ENCODE data around the gene SLC39A1.

The SLC39A1 gene

GRCh38 chr1:153953859-153954365 is 9.4 kb downstream of the SLC39A1 start:
- DNase-seq (ENCODE audit: low spot score) = no peak

GRCh38 chr1:153951801-153952200 is 11.5 kb downstream of the SLC39A1 start:
- DNase-seq (ENCODE audit: low spot score) = no peak

- no peak for DNase-seq (ENCODE audit: low spot score)
These were observed 12.2 kb downstream of the SLC39A1 start for GRCh38 chr1:153951183-153951582.

- peak; percentile 97 for DNase-seq (ENCODE audit: low spot score)
These were observed 16.6 kb downstream of the SLC39A1 start, which contains the start of gene DENND4B for GRCh38 chr1:153946622-153947241. DENND4B (minus strand) TSS chr1:153946718; CDS start chr1:153944374, 2,344 bp downstream.

GRCh38 chr1:153945795-153946621 is 17.3 kb downstream of the SLC39A1 start:
- peak; percentile 89 for DNase-seq (ENCODE audit: low spot score)

GRCh38 chr1:153945131-153945794 is 18.1 kb downstream of the SLC39A1 start:
- DNase-seq (ENCODE audit: low spot score) = peak; percentile 53

GRCh38 chr1:153944827-153945117 is 18.6 kb downstream of the SLC39A1 start:
- no peak for DNase-seq (ENCODE audit: low spot score)

- DNase-seq (ENCODE audit: low spot score) = no peak
These were observed 19.1 kb downstream of the SLC39A1 start for GRCh38 chr1:153944005-153944826.

- DNase-seq (ENCODE audit: low spot score) = no peak
These were observed 20.4 kb downstream of the SLC39A1 start for GRCh38 chr1:153942766-153943549.

GRCh38 chr1:153941826-153942725 is 21.3 kb downstream of the SLC39A1 start:
- no peak for DNase-seq (ENCODE audit: low spot score)

- DNase-seq (ENCODE audit: low spot score) = no peak
These were observed 22.6 kb downstream of the SLC39A1 start for GRCh38 chr1:153940756-153941155.

GRCh38 chr1:153939476-153939875 is 23.9 kb downstream of the SLC39A1 start:
- no peak for DNase-seq (ENCODE audit: low spot score)

GRCh38 chr1:153938996-153939395 is 24.3 kb downstream of the SLC39A1 start:
- no peak for DNase-seq (ENCODE audit: low spot score)

GRCh38 chr1:153937331-153937730 is 26.0 kb downstream of the SLC39A1 start:
- DNase-seq (ENCODE audit: low spot score) = no peak

GRCh38 chr1:153936011-153936802 is 27.1 kb downstream of the SLC39A1 start:
- DNase-seq (ENCODE audit: low spot score) = no peak

GRCh38 chr1:153934746-153935145 is 28.6 kb downstream of the SLC39A1 start:
- DNase-seq (ENCODE audit: low spot score) = no peak

- no peak for DNase-seq (ENCODE audit: low spot score)
These were observed 29.4 kb downstream of the SLC39A1 start for GRCh38 chr1:153933955-153934354.

- no peak for DNase-seq (ENCODE audit: low spot score)
These were observed 29.9 kb downstream of the SLC39A1 start for GRCh38 chr1:153933430-153933829.

Data from AG08396 (cell line).